SK-N-SH treated with all-trans-retinoic acid at 6 μM for 48 hours (cell line): ENCODE measurements around the gene PPIAL4G.
"Not testable (repeated sequence)": the region's sequence is repeated elsewhere in the genome, so short reads cannot be mapped to it uniquely, and the experiment has no call there.

Source experiments
- ARNTL ChIP-seq: fragments of 450-650 bp; formaldehyde crosslinking; IDR thresholded peaks from 2 replicates; pipeline ENCODE4 v1.5.0; 2020; ENCODE audit warnings: low read depth, mild to moderate bottlenecking, moderate library complexity, borderline replicate concordance
- CSDC2 ChIP-seq: fragments of 250-450 bp; sonication (Bioruptor Pico); IDR thresholded peaks from 2 replicates; pipeline ENCODE4 v1.5.0; 2020; ENCODE audit warnings: mild to moderate bottlenecking, moderate library complexity
- ESRRG ChIP-seq: fragments of 250-450 bp; sonication (Bioruptor Pico); IDR thresholded peaks from 2 replicates; pipeline ENCODE4 v1.6.1; 2021; ENCODE audit warnings: mild to moderate bottlenecking
- GLIS3 ChIP-seq: fragments of 250-450 bp; sonication (Bioruptor Pico); IDR thresholded peaks from 2 replicates; pipeline ENCODE4 v1.5.0; 2020; ENCODE audit warnings: mild to moderate bottlenecking, moderate library complexity
- ISL1 ChIP-seq: fragments of 250-450 bp; sonication (Bioruptor Pico); IDR thresholded peaks from 2 replicates; pipeline ENCODE4 v2.1.2; 2022; ENCODE audit warnings: mild to moderate bottlenecking, moderate library complexity
- RARB ChIP-seq: fragments of 250-450 bp; sonication (Bioruptor Pico); IDR thresholded peaks from 2 replicates; pipeline ENCODE4 v1.8.0; 2021; ENCODE audit warnings: mild to moderate bottlenecking, moderate library complexity
- SNAI2 ChIP-seq: fragments of 250-450 bp; sonication (Bioruptor Pico); IDR thresholded peaks from 2 replicates; pipeline ENCODE4 v1.5.0; 2020; ENCODE audit warnings: mild to moderate bottlenecking, moderate library complexity
- TCF4 ChIP-seq: fragments of 250-450 bp; sonication (Bioruptor Pico); IDR thresholded peaks from 2 replicates; pipeline ENCODE4 v1.8.0; 2021; ENCODE audit warnings: mild to moderate bottlenecking, moderate library complexity, borderline replicate concordance
- TOX ChIP-seq: fragments of 250-450 bp; sonication (Bioruptor Pico); IDR thresholded peaks from 2 replicates; pipeline ENCODE4 v1.8.0; 2021; ENCODE audit warnings: mild to moderate bottlenecking, moderate library complexity, borderline replicate concordance
- ZFP3 ChIP-seq: fragments of 250-450 bp; sonication (Bioruptor Pico); IDR thresholded peaks from 2 replicates; pipeline ENCODE4 v1.5.0; 2020; ENCODE audit warnings: mild to moderate bottlenecking, moderate library complexity
- ZFP30 ChIP-seq: fragments of 450-650 bp; formaldehyde crosslinking; IDR thresholded peaks from 2 replicates; pipeline ENCODE4 v1.5.0; 2022; ENCODE audit warnings: mild to moderate bottlenecking, moderate library complexity
- ZNF8 ChIP-seq: fragments of 450-650 bp; formaldehyde crosslinking; IDR thresholded peaks from 2 replicates; pipeline ENCODE4 v1.5.0; 2020; ENCODE audit warnings: mild to moderate bottlenecking, moderate library complexity
- TF ChIP-seq, protein P1 (sequence below): fragments of 250-450 bp; sonication (Bioruptor Pico); IDR thresholded peaks from 2 replicates; pipeline ENCODE4 v1.8.0; 2020; ENCODE audit warnings: mild to moderate bottlenecking, moderate library complexity, borderline replicate concordance
- TF ChIP-seq, protein P2 (sequence below): fragments of 250-450 bp; sonication (Bioruptor Pico); IDR thresholded peaks from 2 replicates; pipeline ENCODE4 v1.5.1; 2020; ENCODE audit warnings: low read depth, mild to moderate bottlenecking, moderate library complexity

DNA sequence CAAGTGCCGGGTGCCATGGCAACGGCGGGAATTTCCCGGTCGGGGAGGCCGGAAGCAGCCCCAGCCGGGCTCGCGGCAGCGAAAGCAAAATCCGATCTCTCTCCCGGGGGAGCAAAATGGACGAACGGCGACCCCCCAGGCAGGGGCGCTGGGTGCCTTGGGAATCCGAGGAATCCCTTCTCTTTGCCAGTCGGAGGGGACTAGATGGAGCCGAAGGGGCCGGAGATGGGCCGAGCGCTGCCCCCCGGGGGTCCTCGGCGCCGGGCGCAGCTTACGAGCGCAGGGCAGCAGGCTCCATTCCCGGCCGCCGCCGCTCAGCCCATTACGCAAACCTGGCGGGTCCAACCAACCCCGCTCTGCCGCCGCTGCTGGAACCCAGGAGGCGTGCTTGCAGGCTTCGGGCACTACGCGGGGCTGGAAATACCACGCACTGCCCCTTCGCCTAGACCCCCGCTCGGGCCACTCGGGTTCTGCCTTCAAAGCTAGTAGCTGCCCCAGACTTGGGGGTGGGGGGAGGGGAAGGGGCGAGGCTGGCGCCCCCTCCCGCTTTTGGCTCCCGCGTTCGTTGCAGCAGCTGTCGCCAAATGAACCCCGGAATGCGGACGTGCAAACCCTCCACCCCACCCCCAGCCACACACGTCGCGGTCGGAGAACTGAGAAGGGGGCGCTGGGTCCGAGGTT lies 24.1 kb downstream of the PPIAL4G start:
- TF ChIP-seq ARNTL (CRISPR knock-in tag); GLIS3 (CRISPR knock-in tag); TOX; SNAI2 (CRISPR knock-in tag); ESRRG (CRISPR knock-in tag); RARB (CRISPR knock-in tag); ZFP30 (CRISPR knock-in tag); TCF4 (CRISPR knock-in tag); CSDC2; ZFP3 (CRISPR knock-in tag); ISL1 (CRISPR knock-in tag); ZNF8 (CRISPR knock-in tag): not testable (repeated sequence)
- TF ChIP-seq, protein P1, sequence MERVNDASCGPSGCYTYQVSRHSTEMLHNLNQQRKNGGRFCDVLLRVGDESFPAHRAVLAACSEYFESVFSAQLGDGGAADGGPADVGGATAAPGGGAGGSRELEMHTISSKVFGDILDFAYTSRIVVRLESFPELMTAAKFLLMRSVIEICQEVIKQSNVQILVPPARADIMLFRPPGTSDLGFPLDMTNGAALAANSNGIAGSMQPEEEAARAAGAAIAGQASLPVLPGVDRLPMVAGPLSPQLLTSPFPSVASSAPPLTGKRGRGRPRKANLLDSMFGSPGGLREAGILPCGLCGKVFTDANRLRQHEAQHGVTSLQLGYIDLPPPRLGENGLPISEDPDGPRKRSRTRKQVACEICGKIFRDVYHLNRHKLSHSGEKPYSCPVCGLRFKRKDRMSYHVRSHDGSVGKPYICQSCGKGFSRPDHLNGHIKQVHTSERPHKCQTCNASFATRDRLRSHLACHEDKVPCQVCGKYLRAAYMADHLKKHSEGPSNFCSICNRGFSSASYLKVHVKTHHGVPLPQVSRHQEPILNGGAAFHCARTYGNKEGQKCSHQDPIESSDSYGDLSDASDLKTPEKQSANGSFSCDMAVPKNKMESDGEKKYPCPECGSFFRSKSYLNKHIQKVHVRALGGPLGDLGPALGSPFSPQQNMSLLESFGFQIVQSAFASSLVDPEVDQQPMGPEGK: not testable (repeated sequence)
- TF ChIP-seq, protein P2, sequence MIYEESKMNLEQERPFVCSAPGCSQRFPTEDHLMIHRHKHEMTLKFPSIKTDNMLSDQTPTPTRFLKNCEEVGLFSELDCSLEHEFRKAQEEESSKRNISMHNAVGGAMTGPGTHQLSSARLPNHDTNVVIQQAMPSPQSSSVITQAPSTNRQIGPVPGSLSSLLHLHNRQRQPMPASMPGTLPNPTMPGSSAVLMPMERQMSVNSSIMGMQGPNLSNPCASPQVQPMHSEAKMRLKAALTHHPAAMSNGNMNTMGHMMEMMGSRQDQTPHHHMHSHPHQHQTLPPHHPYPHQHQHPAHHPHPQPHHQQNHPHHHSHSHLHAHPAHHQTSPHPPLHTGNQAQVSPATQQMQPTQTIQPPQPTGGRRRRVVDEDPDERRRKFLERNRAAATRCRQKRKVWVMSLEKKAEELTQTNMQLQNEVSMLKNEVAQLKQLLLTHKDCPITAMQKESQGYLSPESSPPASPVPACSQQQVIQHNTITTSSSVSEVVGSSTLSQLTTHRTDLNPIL: not testable (repeated sequence)
